CD4-positive, alpha-beta T cell (primary cell): Measurements from ENCODE around the gene SPTBN1. TPM values are rescaled to one million over a fixed set of nuclear protein-coding genes. Genes with fewer than 3 reads are reported as not detected.

Source experiments
- ATAC-seq: fragments of 200-7000 bp; cut with Tn5 transposase; one replicate; pipeline ENCODE4 v1.10.0; 2022; ENCODE audit warnings: mild to moderate bottlenecking; ENCODE audit not compliant: poor library complexity
- CTCF ChIA-PET: fragments of 350-600 bp; sonication (Branson Sonifier 250); formaldehyde crosslinking; loops from one replicate; lab custom pipeline; 2021; ENCODE audit warnings: antibody characterized with exemption, inconsistent platforms; lab: Charles Lee
- POLR2A ChIA-PET: fragments of 350-600 bp; sonication (Branson Sonifier 250); formaldehyde crosslinking; loops from one replicate; lab custom pipeline; 2021; ENCODE audit warnings: antibody characterized with exemption, inconsistent platforms; lab: Charles Lee
- DNase-seq, 14 experiments: peaks; one replicate each; pipeline ENCODE4 v3.0.0-alpha.2; 2013 to 2020; ENCODE audit warnings: mixed read lengths in 2 of 14
- H3K27ac ChIP-seq, 2 donors: one replicate each; pipeline versions ENCODE4 v1.5.1 to v1.7.0; 2013; ENCODE audit warnings: low read length in 2 of 2, low read depth in 1 of 2, mild to moderate bottlenecking in 1 of 2
- H3K27me3 ChIP-seq, 2 experiments: 1 replicate in 1 of 2; 2 replicates in 1 of 2; pipeline versions ENCODE4 v1.6.1 to v1.7.0; 2013; ENCODE audit warnings: low read length in 2 of 2, control low read depth in 1 of 2, mild to moderate bottlenecking in 1 of 2, moderate library complexity in 1 of 2; ENCODE audit not compliant: insufficient read depth in 2 of 2, control insufficient read depth in 1 of 2
- H3K36me3 ChIP-seq: one replicate; pipeline ENCODE4 v1.6.1; 2013; ENCODE audit warnings: low read length, control low read depth; ENCODE audit not compliant: insufficient read depth
- H3K4me1 ChIP-seq: one replicate; pipeline ENCODE4 v1.6.1; 2013; ENCODE audit warnings: low read length, control low read depth; ENCODE audit not compliant: insufficient read depth
- H3K4me3 ChIP-seq: one replicate; pipeline ENCODE4 v1.5.1; 2013; ENCODE audit warnings: mild to moderate bottlenecking, low read length, moderate library complexity
- H3K9me3 ChIP-seq, 2 experiments: 1 replicate in 1 of 2; 2 replicates in 1 of 2; pipeline versions ENCODE4 v1.6.1 to v1.7.0; 2013; ENCODE audit warnings: low read length in 2 of 2, mild to moderate bottlenecking in 2 of 2, control low read depth in 1 of 2, moderate library complexity in 1 of 2; ENCODE audit not compliant: control insufficient read depth in 1 of 2, insufficient read depth in 1 of 2
- H3K27ac Mint-ChIP-seq: one replicate; pipeline ENCODE4 v1.8.0; 2020; ENCODE audit warnings: mixed read lengths
- H3K27me3 Mint-ChIP-seq: one replicate; pipeline ENCODE4 v1.8.0; 2021; ENCODE audit warnings: mixed read lengths
- H3K36me3 Mint-ChIP-seq: one replicate; pipeline ENCODE4 v1.8.0; 2021; ENCODE audit warnings: low read depth, mixed read lengths
- H3K4me1 Mint-ChIP-seq: one replicate; pipeline ENCODE4 v1.8.0; 2021; ENCODE audit warnings: low read depth, mixed read lengths
- H3K4me3 Mint-ChIP-seq: one replicate; pipeline ENCODE4 v1.8.0; 2020; ENCODE audit warnings: mild to moderate bottlenecking, mixed read lengths
- H3K9me3 Mint-ChIP-seq: one replicate; pipeline ENCODE4 v1.8.0; 2020; ENCODE audit warnings: mixed read lengths
- CTCF ChIP-seq: fragments of 200-600 bp; IDR thresholded peaks from one replicate; pipeline ENCODE4 v1.8.0; 2022; ENCODE audit warnings: antibody characterized with exemption, mild to moderate bottlenecking
- intact Hi-C, 2 experiments: fragments of 100-400 bp; cut with DNase I in 1 of 2; cut with micrococcal nuclease in 1 of 2; formaldehyde crosslinking; loops; one replicate each; pipeline versions ENCODE4 v1.15.1 to v1.9.0; 2023 to 2025; cut with DNase I, micrococcal nuclease
- total RNA-seq, 174 experiments: library from RNA in 2 of 174; stranded (reverse) in 2 of 174; gene quantifications; one replicate each; pipeline ENCODE4 v1.2.3 and lab custom pipeline; 2021 to 2026

The SPTBN1 gene
- total RNA-seq, 2 experiments from 2014 or later: 156 to 166 TPM

GRCh38 chr2:54536720-54537119, 80.6 kb downstream of the SPTBN1 start:
- H3K36me3 ChIP-seq: no peaks in the 10 kb centered on the region
- ATAC-seq (no peak), DNase-seq (no peak)
- H3K4me3 ChIP-seq: no peak overlapping the region
- intact Hi-C loops: no loop called here
- TF ChIP-seq CTCF: no peak
- Mint-ChIP-seq H3K36me3 (no peaks in the 10 kb centered on the region), H3K4me3 (no peak overlapping the region), H3K4me1 (no peaks in the 10 kb centered on the region), H3K27ac (no peak overlapping the region), H3K27me3 (no peaks in the 10 kb centered on the region), H3K9me3 (no peaks in the 10 kb centered on the region)
- ChIA-PET CTCF (interaction anchor here (1.3 kb wide), 1 partner anchor 22 kb away, joined by 3 read pairs; no protein-coding TSS in a partner anchor), POLR2A (interaction anchor here (0.6 kb wide), 1 partner anchor 206 kb away, joined by 3 read pairs; no protein-coding TSS in a partner anchor)
- no peaks in the 10 kb centered on the region for H3K27me3 ChIP-seq
- no peaks in the 10 kb centered on the region for H3K9me3 ChIP-seq
- no peak overlapping the region for H3K27ac ChIP-seq
- H3K4me1 ChIP-seq: no peaks in the 10 kb centered on the region

- Histone ChIP-seq H3K36me3 (no peaks in the 10 kb centered on the region), H3K9me3 (no peaks in the 10 kb centered on the region), H3K27ac (no peak overlapping the region), H3K27me3 (no peaks in the 10 kb centered on the region), H3K4me1 (no peaks in the 10 kb centered on the region), H3K4me3 (no peak overlapping the region)
- intact Hi-C loops: no loop called here
- ATAC-seq: no peak
- Mint-ChIP-seq H3K36me3 (no peaks in the 10 kb centered on the region), H3K9me3 (no peaks in the 10 kb centered on the region), H3K4me3 (no peak overlapping the region), H3K4me1 (no peaks in the 10 kb centered on the region), H3K27ac (no peak overlapping the region), H3K27me3 (no peaks in the 10 kb centered on the region)
- TF ChIP-seq CTCF: no peak
- DNase-seq: no peak
- CTCF ChIA-PET: no interaction called here
- POLR2A ChIA-PET: no interaction called here
Measured at GRCh38 chr2:54538537-54538936, 82.4 kb downstream of the SPTBN1 start.

- ATAC-seq (no peak), DNase-seq (no peak)
- Histone ChIP-seq H3K4me1 (no peaks in the 10 kb centered on the region), H3K36me3 (no peaks in the 10 kb centered on the region), H3K4me3 (no peak overlapping the region), H3K27me3 (no peaks in the 10 kb centered on the region), H3K27ac (no peak overlapping the region), H3K9me3 (no peaks in the 10 kb centered on the region)
- intact Hi-C loops: no loop called here
- ChIA-PET POLR2A (no interaction called here), CTCF (interaction anchor here (1.1 kb wide), 1 partner anchor 15 kb away, joined by 3 read pairs; no protein-coding TSS in a partner anchor)
- H3K27me3 Mint-ChIP-seq: no peaks in the 10 kb centered on the region
- H3K4me1 Mint-ChIP-seq: no peaks in the 10 kb centered on the region
- no peaks in the 10 kb centered on the region for H3K9me3 Mint-ChIP-seq
- no peak overlapping the region for H3K27ac Mint-ChIP-seq
- H3K4me3 Mint-ChIP-seq: no peak overlapping the region
- H3K36me3 Mint-ChIP-seq: no peaks in the 10 kb centered on the region
- TF ChIP-seq CTCF: no peak
Measured at GRCh38 chr2:54539683-54540082, 83.6 kb downstream of the SPTBN1 start.
